GM18868 (cell line): ENCODE data around the gene SPIRE1.
"Not testable (repeated sequence)": the region's sequence is repeated elsewhere in the genome, so short reads cannot be mapped to it uniquely, and the experiment has no call there.

ENCODE experiments used
- ATAC-seq: cut with Tn5 transposase; IDR thresholded peaks from one replicate; pipeline ENCODE4 v1.9.1; 2021; ENCODE audit warnings: mild to moderate bottlenecking, moderate library complexity; ENCODE audit not compliant: unreplicated experiment

Gene SPIRE1

GRCh38 chr18:12556946-12557806, 100.7 kb downstream of the SPIRE1 start:
- ATAC-seq: no peak

GRCh38 chr18:12554796-12555388, 103.0 kb downstream of the SPIRE1 start:
- ATAC-seq: no peak

- ATAC-seq: no peak
Observed at GRCh38 chr18:12552879-12553242, 105.0 kb downstream of the SPIRE1 start.

GRCh38 chr18:12551943-12552878, 105.7 kb downstream of the SPIRE1 start:
- ATAC-seq: not testable (repeated sequence)

- not testable (repeated sequence) for ATAC-seq
Observed at GRCh38 chr18:12551466-12551865, 106.4 kb downstream of the SPIRE1 start.

- no peak for ATAC-seq
Observed at GRCh38 chr18:12543697-12544096, 114.2 kb downstream of the SPIRE1 start.

GRCh38 chr18:12540751-12541150, 117.2 kb downstream of the SPIRE1 start:
- ATAC-seq: no peak

GRCh38 chr18:12539158-12539557, 118.7 kb downstream of the SPIRE1 start:
- ATAC-seq: not testable (repeated sequence)

- ATAC-seq: no peak
Observed at GRCh38 chr18:12534820-12535219, 123.1 kb downstream of the SPIRE1 start.

GRCh38 chr18:12532661-12533060, 125.2 kb downstream of the SPIRE1 start:
- ATAC-seq: no peak

- no peak for ATAC-seq
Observed at GRCh38 chr18:12531749-12532148, 126.2 kb downstream of the SPIRE1 start.

- peak; percentile 63 for ATAC-seq
Observed at GRCh38 chr18:12520442-12520992, 137.4 kb downstream of the SPIRE1 start.

- ATAC-seq: no peak
Observed at GRCh38 chr18:12518832-12519531, 138.9 kb downstream of the SPIRE1 start.

GRCh38 chr18:12518326-12518725, 139.6 kb downstream of the SPIRE1 start:
- no peak for ATAC-seq

- ATAC-seq: no peak
Observed at GRCh38 chr18:12517142-12517825, 140.6 kb downstream of the SPIRE1 start.

GRCh38 chr18:12516049-12516630, 141.8 kb downstream of the SPIRE1 start:
- no peak for ATAC-seq

- no peak for ATAC-seq
Observed at GRCh38 chr18:12515550-12515949, 142.4 kb downstream of the SPIRE1 start.

GRCh38 chr18:12507007-12507406, 150.9 kb downstream of the SPIRE1 start:
- ATAC-seq: no peak

GRCh38 chr18:12500986-12501385, 156.9 kb downstream of the SPIRE1 start:
- ATAC-seq: no peak
